HK-2 (cell line): Measurements from ENCODE around the gene AXL.

Experiments
- DNase-seq: peaks from one replicate; pipeline ENCODE4 v3.0.0-alpha.2; 2018; ENCODE audit not compliant: unreplicated experiment

The AXL gene

DNA sequence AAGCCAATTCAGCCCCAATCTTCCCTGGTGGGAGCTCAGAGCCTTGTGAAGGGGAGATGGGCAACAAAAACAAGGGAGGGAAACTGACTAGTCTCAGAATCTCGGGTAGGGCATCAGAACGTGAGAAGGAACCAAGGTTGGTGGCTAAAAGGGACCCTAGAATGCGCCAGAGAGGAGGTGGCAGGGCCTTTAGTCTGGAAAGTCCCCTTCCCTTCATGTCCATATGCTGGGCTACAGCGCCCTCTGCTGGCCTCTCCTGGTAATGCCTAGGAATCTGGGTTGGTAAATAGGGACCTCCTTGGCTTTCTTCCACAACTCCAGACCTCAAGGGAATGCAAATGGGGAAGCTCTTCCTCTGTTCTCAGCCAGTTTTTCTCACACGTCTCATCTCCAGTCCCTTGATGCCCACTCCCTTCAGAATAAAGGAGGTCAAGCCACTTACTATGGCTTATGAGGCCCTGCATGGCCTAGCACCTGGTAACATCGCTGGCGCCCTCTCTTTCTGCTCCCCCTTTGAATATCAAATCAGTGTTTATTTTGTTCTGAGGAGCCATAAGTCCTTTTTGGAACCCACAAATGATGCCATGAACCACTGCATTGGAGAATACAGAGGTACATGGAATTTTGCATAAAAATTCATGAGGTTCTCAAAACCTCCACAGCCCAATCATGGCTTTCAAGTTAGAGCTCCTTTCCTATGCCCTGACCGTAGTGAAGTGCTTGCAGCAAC is 89.6 kb downstream of the AXL start:
- peak; percentile 95 for DNase-seq

- no peak for DNase-seq
Observed at GRCh38 chr19:41309180-41310032, 90.4 kb downstream of the AXL start.

DNA sequence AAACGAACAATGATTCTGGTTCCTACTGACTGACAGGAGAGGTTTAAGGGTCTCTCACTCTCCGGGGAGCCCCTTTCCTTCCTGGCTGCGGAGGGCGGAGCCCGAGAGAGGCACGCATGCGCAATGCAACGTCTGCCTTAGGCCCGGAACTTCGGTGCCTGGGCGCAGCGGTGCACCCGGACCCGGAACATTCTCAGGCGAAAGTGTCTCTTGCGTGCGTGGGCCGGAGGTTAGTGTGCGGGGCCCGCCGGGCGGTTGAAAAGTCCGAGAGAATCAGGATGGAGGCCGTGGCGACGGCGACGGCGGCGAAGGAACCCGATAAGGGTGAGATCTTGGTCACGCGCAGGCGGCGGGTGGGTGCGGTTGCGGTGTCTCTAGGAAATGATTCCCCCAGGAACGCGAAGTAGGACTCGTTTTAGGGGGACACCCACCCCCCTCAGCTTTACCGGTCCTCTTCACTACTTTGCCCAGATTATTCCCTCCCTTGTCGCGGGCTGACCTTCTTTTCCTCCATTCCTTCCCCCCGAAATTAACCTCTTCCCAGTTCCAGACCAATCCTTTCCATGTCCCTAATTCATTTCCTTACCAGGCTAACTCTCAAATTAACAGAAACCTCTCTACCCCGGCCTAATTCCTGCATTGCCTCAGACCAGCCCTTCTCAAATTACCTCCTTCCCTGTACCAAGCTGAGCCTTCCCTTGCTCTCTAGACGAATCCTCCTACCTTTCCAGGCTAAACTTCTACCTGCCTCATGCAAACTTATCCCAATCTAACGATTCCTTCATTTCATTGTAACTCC is 91.2 kb downstream of the AXL start, which contains the start of gene CCDC97:
Gene CCDC97, plus strand, starts transcription at position 140 of the 799 bp plus-strand sequence. Its CDS starts 139 bp downstream, at position 279.
- peak; percentile 89 for DNase-seq

GRCh38 chr19:41311072-41311471 is 92.0 kb downstream of the AXL start:
- DNase-seq = no peak
